Middle frontal gyrus (tissue), 1 donor: ENCODE measurements around the gene FGF18.

Experiments used
- DNase-seq: peaks from one replicate; pipeline ENCODE4 v3.0.0-alpha.2; 2015; ENCODE audit warnings: low spot score; ENCODE audit errors: extremely low spot score

Gene FGF18

DNA sequence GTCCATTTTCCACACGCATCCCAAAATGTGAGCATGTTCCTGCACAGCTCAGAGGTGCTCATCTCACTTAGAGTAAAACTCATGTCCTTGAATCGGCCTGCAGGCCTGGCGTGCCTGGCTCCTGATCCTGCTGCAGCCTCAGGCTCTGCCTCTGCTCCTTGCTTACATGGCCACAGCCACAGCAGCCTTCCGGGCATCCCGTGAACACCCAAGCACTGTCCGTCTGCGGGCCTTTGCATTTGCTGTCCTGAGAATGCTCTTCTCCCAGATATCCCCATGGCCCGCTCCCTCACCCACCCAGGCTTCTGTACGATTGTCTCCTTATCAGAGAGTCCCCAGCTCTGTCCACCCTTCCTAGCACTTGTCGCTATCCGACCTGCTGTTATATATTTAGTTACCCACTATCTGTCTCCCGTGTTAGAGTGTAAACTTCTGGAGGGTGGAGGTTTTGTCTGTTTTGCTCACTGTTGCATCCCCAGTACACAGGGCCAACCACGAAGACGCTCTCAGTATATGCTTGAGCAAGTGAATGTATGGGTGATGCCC is 21.9 kb downstream of the FGF18 start:
- DNase-seq: no peak

DNA sequence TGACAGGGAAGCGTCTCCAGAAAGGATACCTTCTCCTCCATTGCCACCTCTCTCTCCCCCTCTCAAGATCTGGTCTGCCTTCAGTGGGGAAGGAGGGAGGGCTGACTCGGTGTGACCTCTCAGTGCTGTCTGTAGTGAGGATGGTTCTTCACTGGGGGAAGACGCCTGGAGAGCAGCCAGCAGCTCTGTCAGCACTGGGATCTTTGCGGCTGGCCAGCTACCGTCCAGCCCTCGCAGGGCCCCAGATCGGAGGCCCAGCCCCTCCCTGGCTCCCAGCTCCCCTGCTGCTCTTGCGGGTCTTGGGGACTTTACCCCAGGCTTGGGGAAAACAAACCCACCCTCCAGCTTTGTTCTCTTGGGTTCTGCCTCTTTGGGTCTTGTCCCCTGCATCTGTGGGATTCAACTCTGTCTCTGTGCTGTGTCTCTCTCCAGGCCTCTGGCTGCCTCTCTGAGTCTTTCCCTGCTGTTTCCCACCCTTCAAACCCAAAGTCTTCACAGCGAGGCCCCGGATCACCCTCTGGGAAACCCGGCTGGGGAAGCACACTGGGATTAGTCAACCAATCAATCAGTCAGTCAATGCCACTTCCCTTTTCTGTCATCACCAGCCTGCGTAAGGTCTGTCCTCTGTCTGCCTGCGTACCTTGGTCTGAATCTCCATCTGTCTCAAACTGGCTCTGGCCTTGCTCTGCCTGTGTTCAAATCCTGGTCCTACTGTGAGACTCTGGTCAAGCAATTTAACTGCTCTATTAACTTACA is 23.0 kb downstream of the FGF18 start:
- no peak for DNase-seq

DNA sequence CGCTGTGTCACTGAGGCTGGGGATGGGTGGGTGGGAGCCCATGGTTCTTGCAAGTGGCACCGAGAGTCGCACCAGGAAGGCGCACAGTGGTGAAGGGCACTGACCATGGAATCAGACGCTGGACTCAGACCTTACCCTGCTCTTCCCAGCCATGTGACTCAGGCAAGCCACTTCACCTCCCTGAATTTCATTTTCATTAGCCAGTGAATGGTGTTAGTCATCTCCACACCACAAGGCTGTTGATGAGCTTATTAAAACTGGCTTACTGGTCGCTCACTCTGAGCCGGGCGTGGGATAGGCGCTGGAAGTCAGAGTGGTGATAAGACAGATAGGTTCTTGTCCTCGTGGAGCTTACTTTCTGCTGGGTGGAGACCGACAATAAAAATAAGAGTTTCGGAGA is 25.1 kb downstream of the FGF18 start:
- no peak for DNase-seq

DNA sequence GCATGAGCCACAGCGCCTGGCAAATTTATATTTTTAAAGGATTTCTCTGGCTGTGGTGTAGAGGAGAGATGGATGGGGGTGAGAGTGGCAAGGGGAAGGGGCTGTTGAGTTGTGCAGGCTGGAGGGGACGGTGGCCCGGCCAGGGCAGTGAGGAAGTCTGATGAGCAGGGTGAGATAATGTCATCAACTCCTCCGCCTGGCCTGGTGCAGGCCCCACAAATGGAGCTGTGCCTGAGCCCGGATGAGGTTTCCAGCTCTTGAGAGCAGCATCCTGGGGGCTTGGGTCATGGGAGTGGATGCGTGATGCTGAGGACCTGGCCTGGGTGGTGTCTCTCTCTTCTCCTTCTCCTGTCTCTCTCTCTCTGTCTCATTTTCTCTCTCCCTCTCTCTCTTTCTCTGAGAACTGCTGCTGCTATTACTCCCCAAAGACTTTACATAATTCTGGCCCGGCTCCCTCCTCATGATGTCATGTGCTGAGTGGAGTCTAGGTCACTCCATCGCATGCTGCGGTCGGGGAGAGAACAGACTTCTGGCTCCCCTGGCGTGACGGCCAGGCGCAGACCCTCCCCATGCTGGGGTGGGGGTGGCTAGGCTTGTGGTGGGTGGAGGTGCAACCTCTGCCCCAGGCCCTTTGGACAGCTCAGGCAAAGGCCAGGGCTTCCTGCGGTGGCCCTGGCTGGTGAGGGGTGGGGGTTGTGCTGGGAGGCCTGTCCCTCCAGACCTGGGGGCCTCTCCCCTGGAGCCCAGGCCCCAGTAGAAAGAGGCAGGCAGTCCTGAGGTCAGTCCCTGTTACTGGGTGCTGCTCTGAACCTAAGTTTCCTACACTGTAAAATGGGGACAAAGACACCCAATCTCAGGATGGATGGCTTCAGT is 26.4 kb downstream of the FGF18 start:
- DNase-seq: no peak

DNA sequence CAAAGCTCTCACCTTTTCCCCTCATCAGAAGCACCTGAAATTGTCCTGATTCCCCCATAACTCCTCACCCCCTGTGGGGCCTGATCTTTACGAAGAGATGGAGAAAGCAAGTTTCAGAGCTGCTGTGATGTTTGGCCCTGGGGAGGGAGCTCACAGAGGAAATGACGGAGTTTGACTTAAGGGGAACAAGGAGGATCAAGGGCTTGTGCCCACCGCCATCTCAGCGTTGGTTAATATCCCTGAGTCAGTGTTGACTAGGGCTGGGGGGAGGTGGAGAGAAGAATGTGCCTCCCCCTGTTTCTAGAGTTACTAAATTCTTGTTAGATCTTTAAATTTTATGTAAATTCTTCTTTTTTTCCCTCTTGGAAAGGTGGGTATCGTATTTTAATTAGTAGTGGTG is 27.8 kb downstream of the FGF18 start:
- DNase-seq: no peak

DNA sequence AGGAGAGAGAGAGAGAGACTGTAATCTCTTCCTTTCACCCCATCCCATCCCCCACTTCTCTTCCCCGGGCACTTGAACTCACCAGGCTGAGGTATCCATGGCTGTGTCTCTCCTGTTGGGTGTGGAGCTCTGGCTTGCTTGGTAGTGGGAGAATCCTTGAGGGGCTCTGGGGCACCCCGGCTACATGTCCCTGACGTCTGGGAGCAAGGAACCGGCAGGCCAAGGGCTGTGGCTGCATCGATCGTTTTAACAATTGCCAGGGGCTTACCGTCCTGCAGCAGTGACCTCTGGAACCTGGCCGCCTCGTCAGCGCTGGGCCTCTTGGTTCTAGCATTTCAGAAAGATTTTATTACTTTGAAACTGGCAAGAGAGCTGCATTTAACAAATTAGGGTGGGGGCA is 30.0 kb downstream of the FGF18 start:
- DNase-seq: no peak

DNA sequence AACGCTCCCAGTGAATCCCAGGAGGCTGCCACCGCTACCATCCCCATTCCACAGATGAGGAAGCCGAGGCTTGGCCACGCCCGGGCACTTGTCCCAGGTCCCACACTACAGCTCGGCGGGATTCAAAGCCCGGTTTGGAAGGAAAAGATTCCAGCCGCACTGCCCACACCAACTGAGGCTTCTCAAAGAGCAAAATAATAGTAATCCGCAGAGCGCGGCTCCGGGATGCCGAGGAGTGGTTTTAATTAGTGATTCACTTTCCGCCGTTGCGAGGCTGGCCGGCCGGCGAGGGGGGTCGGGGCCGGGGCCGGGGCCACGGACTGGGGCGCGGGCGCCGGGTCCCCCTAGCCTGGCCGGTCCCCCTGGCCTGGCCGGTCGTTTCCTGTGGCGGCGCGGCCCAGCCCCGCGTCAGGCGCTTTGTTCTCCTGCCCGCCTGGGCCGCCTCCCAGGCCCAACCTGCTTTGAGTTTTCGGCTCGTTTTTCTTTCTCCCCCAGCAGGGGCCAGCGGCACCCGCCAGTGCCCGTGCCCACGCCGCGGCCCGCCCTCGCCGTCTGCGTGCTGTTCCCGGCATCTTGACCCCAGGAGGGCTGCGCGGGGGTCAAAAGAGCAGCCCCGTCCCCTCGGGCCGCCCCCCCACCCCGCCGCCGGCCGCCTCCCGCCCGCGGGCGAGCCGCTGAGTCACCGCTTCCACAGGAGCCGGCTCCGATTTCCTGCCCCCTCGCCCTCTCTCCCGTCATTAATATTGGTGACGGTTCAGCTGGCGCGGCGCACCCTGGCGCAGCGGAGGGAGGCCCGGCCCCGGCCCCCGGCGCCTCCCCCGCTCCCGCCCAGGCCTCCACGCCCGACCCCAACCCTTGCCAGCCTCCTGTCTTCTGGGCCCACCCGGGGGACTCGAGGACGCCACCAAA is 31.2 kb downstream of the FGF18 start:
- DNase-seq: no peak

DNA sequence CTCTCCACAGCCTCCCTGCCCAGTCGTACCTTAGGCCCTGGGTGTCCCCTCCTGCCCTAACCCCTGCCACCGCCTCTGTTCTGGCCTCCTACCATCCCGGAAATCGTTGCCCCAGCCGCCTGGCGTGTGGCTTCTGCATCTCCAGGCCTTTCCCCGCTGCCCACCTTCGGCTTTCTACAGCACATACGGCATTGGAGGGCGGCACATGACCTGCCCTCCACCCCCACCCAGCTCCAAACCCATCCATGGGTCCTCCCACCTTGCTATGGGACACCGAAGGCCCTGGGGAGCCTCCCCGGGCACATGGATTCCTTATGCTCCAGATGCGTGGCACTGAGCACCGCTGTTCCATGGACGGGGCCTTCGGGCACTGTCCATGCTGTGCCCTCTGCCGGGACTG is 32.0 kb downstream of the FGF18 start:
- DNase-seq: no peak

DNA sequence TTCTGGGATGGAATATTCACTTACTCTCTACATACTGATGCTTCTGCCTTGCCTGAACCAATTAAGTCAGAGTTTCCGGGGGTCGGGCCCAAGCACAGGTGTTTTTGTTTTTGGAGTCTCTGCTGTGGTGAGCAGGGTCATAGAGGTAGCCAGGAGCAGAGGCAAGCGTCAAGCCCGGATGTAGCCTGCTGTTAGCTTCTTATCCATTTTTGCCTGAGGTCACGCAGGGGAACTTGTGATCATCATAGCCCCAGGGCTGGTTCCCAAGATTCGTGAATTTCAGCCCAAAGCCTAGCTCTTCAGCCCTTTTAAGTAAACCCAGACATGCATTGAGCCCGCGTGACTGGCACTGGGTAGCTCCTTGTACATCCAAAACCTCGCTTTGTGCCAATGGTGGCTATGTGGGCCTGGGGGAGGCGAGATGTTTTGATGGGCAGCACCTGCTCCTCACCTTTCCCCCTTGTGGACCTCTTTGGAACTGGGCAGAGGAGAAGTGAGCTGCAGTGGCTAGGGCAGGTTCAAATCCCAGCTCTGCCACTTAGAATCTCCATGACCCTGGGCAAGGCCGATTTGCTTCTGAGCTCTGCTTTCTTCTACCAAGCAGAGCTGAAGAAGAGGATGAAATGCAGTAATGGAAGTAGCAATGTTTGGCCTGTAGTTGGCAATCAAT is 33.7 kb downstream of the FGF18 start:
- no peak for DNase-seq

DNA sequence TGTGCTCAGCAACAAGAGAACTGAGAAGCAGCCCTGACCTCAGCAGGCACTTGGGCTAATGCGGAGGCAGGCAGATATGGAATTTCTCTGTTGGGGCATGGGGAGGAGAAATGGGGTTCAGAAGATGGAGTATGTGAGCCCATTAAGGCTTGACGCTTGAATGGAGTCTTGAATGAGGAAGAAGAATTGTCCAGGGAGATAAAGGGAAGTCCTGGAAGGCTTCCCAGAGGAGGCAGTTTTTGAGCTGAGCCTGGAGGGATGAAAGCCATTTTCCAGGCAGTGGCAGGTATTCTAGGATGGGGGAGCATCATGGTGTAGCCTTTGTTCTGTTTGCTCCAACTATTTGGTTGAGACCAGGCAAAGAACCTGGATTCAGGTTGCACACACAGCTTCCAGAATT is 34.5 kb downstream of the FGF18 start:
- DNase-seq: no peak

DNA sequence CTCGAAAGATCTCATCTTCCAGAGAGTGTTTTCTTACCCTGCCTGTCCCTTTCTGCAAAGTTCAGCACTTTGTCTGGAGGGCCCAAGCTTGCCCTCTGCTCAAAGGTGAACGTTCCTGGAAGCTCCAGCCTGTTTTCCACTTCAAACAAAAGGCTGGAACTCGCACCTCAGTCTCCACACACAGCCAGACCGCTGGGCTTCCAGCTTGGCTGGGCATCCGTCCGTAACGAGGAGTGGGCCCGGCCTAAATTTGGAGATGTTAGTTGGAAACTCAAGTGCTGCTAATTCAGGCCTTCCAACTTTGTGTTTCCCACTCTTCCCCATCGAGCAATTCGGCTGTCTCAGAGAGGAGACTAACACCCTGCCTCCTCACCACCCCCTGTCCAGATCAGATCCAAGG is 35.1 kb downstream of the FGF18 start:
- DNase-seq: no peak

DNA sequence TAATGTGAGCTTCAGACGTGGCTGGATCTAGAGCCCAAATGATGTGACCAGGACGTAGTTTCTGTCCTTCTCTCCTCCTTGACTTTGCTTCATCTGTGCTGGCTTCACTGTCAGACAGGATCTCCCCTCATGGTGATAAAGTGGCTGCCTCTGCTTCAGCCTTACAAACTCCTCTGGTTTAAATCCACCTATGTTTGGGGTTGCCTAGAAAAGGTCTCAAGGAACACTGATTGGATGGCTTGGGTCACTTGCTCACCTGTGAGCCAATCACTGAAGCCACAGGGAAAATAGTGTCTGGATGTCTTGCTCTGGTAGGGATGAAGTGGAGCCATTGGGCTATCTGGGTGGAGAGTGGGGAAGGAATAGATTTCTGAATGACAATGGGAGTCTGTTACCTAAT is 36.1 kb downstream of the FGF18 start:
- DNase-seq: no peak

DNA sequence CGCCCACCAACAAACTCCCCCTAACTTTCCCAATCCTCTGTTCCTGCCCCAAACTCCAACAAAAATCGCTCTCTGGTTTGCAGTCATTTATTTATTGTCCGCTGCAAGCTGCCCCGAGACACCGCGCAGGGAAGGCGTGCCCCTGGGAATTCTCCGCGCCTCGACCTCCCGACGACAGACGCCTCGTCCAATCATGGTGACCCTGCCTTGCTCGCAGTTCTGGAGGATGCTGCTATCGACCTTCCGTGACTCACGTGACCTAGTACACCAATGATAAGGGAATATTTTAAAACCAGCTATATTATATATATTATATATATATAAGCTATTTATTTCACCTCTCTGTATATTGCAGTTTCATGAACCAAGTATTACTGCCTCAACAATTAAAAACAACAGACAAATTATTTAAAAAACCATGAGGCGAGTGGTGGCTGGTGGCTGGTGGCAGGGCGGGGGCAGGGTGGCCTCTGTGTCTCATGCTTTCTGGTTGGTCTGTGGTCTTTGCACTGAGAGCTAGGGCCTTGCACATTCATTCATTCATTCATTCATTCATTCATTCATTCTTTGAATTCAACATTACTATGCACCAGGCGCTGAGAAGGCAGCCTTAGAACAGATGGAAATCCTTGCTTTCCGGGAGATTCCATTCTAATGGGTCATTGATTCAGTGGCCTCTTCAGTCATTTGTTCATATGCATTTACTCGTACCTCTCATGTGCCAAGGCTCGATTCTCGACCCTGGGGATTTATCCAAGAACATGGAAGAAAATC is 37.9 kb downstream of the FGF18 start:
- DNase-seq: no peak

DNA sequence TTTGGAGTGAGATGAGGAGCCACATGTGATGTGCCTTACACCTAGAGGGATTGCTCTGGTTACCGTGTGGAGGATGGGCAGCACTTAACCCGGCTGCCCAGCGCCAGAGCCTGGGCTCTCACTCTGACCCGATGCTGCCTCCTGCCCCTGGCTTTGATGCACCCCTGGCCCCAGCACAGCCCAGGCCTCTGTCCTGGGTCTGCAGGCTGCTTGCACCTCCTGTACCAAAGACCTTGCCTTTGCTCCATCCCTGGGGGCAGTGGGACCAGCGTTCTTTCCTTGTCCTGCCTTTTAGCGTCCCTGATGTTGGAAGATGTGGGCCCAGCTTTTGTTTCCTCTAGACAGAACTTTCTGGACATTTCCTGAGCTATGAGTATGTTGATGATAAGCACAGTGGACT is 40.4 kb downstream of the FGF18 start:
- DNase-seq: no peak

DNA sequence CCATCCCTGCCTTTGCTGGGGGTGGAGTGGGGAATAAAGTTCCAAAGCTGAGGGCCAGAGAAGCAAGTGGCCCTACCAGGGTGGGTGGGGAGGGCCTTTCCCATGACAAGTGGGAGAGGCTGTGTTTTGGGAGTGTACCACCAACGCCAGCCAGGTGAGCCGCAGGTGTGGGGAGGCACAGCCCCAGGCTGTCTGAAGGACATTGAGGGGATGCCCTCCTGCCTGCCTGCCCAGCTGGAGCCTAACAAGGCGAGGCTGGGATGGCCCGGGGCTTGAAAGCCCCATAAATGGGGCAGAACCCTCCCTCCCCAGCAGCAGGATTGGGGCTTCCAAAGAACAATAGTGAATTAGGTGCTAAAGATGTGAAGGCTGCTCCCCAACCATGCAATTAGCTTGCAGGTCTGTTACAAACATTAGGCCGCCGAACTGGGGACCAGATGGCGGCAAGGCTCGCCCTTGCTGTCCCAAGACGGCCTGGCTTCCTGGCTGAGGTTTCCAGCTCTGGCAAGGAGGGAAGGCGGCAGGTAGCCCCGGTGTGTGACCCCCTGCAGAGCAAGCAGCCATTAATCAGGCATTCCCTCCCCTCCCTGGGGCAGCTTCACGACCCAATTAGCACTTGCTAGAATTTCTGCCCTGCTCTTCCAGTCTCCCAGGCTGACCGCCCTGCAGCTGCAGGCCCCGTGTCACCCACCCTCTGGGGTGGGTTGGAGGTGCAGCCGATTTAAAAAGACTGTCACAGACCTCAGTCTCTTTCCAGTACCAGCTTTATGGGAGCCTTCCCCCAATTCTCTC is 42.9 kb downstream of the FGF18 start:
- DNase-seq: no peak

DNA sequence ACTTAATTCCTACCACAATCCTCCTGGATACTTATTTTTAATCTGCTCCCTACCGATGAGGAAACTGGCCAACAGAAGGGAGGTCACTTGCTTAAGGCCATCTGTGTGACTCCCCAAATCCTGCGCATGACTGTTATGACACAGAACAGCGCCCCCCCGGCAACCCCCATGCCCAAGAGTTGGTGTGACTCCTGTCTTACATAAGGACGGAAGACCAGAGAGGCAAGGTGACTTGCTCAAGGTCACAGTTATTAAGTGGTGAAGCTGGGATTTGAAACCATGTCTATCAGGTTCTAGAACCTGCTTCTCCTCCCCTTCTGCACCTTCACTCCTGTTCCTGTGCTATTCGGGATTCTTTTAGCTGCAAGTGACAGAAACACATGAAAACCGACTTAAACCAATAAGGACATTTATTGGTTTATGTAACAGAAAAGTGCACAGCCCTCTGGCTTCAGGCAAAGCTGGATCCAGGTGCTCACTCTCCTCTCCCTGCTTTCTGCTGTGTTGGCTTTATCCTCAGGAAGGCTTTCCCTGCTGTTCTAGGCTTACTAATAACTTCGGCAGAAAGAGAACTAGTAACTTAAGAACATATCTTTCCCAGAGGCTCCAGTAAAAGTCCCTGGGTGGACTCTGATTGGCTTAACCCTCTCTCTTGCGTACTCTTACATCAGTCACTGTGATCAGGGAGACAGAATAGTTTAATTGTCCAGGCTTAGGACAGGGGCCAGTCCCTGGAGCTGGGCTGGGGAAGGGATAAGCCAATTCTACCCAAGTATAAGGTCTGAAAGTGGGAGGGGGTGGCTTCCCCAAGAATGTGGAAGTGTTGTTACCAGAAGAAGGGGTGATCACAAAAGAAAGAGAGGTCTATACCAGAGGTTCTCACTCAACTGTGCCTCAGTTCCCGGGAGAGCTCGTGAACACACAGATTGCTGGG is 43.7 kb downstream of the FGF18 start:
- DNase-seq: no peak

DNA sequence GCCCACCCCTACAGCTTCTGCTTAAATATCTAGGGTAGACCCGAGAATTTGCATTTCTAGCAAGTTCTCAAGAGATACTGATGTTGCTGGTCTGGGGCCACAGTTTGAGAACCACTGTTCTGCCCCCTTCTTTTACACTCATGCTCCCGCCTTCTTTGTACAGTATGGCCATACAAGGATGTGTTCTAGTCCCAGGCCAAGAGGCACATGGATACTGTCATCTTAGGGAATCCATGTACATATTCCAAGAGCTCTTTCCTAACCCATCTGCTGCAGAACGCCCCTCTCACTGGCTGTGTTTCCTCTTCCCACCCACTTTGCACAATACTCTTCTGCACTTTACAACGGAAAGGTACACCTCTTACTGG is 44.4 kb downstream of the FGF18 start:
- DNase-seq: no peak

DNA sequence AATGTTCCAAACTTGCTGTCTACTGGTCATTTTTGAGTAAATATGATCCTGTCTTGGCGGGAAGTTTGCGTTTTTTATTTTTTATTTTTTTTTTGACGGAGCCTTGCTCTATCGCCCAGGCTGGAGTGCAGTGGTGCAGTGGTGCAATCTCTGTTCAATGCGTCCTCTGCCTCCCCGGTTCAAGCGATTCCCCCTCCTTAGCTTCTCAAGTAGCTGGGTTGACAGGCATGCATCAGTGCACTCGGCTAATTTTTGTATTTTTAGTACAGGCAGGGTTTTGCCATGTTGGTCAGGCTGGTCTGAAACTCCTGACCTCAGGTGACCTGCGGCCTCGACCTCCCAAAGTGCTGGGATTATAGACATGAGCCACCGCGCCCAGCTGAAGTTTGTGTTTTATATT is 45.4 kb downstream of the FGF18 start:
- no peak for DNase-seq
